Left lung (tissue), 10 donors: ENCODE measurements around the gene ID1. TPM values are rescaled to one million over a fixed set of nuclear protein-coding genes. Genes with fewer than 3 reads are reported as not detected.
"Not testable (repeated sequence)": the region's sequence is repeated elsewhere in the genome, so short reads cannot be mapped to it uniquely, and the experiment has no call there.

ENCODE experiments used
- ATAC-seq: fragments of 200-7000 bp; cut with Tn5 transposase; one replicate; pipeline ENCODE4 v1.9.1; 2020; ENCODE audit warnings: moderate library complexity
- DNase-seq, 4 donors: peaks; one replicate each; pipeline ENCODE4 v3.0.0-alpha.2; 2013 to 2020
- H3K27ac ChIP-seq, 2 donors: fragments of 200-600 bp; sonication (generic) in 1 of 2; one replicate each; pipeline versions ENCODE4 v1.5.0 to v1.8.0; 2020 to 2021
- H3K27me3 ChIP-seq, 2 donors: fragments of 200-600 bp; sonication (generic) in 1 of 2; one replicate each; pipeline versions ENCODE4 v1.5.0 to v1.8.0; 2020 to 2021
- H3K36me3 ChIP-seq, 2 donors: fragments of 200-600 bp; sonication (generic) in 1 of 2; one replicate each; pipeline versions ENCODE4 v1.5.0 to v1.8.0; 2020 to 2021
- H3K4me1 ChIP-seq, 2 donors: fragments of 200-600 bp; one replicate each; pipeline ENCODE4 v1.8.0; 2021
- H3K4me3 ChIP-seq, 2 donors: fragments of 200-600 bp; sonication (generic) in 1 of 2; one replicate each; pipeline versions ENCODE4 v1.5.0 to v1.8.0; 2020 to 2021; ENCODE audit warnings: mild to moderate bottlenecking in 1 of 2
- H3K9me3 ChIP-seq, 2 donors: fragments of 200-600 bp; sonication (generic) in 1 of 2; one replicate each; pipeline versions ENCODE4 v1.5.0 to v1.8.0; 2020 to 2021
- intact Hi-C, 2 donors: fragments of 100-400 bp; cut with DNase I; formaldehyde crosslinking; loops; one replicate each; pipeline versions ENCODE4 v1.11.2 to v1.14.2; 2022
- polyA plus RNA-seq, 6 donors: library from polyadenylated mRNA; unstranded; fragments of 120-200 nt; gene quantifications; one replicate each; pipeline ENCODE4 v1.2.1, GENCODE V29; 2013; ENCODE audit not compliant: insufficient read length in 6 of 6
- total RNA-seq, 2 donors: library from RNA; stranded (reverse); fragmentation: NEBNext Ultra II Directional; extraction: Animal tissue kit (Norgen Biotek cat#: 25700); gene quantifications; one replicate each; pipeline ENCODE4 v1.2.1, GENCODE V29; 2021
- TF ChIP-seq, protein P1 (sequence below), 2 donors: fragments of 200-600 bp; sonication (generic) in 1 of 2; IDR thresholded peaks; one replicate each; pipeline versions ENCODE4 v1.5.0 to v1.8.0; 2021; ENCODE audit warnings: antibody characterized with exemption in 2 of 2
- donor health status: DM: no; HTN: yes; CAD: no.
- donor health status: DM: no; HTN: no; CAD: no.

ID1 gene
- total and polyA plus RNA-seq, 8 donors: 65.4 to 297 (median 135) TPM

- TF ChIP-seq, protein P1, sequence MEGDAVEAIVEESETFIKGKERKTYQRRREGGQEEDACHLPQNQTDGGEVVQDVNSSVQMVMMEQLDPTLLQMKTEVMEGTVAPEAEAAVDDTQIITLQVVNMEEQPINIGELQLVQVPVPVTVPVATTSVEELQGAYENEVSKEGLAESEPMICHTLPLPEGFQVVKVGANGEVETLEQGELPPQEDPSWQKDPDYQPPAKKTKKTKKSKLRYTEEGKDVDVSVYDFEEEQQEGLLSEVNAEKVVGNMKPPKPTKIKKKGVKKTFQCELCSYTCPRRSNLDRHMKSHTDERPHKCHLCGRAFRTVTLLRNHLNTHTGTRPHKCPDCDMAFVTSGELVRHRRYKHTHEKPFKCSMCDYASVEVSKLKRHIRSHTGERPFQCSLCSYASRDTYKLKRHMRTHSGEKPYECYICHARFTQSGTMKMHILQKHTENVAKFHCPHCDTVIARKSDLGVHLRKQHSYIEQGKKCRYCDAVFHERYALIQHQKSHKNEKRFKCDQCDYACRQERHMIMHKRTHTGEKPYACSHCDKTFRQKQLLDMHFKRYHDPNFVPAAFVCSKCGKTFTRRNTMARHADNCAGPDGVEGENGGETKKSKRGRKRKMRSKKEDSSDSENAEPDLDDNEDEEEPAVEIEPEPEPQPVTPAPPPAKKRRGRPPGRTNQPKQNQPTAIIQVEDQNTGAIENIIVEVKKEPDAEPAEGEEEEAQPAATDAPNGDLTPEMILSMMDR (IDR thresholded peaks at IDR 0.05): no peak
- H3K36me3 ChIP-seq: no peaks in the 10 kb centered on the region
- H3K4me1 ChIP-seq: peaks cover 13 to 40% of the 10 kb centered on the region in 2 donors
- no peak for ATAC-seq
- H3K9me3 ChIP-seq: no peaks in the 10 kb centered on the region
- no peak for DNase-seq
- H3K27me3 ChIP-seq: no peaks in the 10 kb centered on the region
- no peak overlapping the region for H3K27ac ChIP-seq
- no peak overlapping the region for H3K4me3 ChIP-seq
- intact Hi-C loops: loop anchor here in 1 of 2 donors (10.0 kb wide), 1 partner anchor 51 kb away; no protein-coding TSS in a partner anchor
Measured at GRCh38 chr20:31615416-31615815, 10.3 kb downstream of the ID1 start.

- Histone ChIP-seq H3K27ac (peak overlapping the region in 1 of 2 donors; percentile 65), H3K9me3 (no peaks in the 10 kb centered on the region), H3K27me3 (no peaks in the 10 kb centered on the region), H3K36me3 (no peaks in the 10 kb centered on the region), H3K4me3 (no peak overlapping the region), H3K4me1 (peaks cover 6 to 23% of the 10 kb centered on the region in 2 donors)
- intact Hi-C loops: loop anchor here in 1 of 2 donors (10.0 kb wide), 1 partner anchor 53 kb away; no protein-coding TSS in a partner anchor
- no peak for DNase-seq
- no peak for ATAC-seq
- TF ChIP-seq, protein P1 (IDR thresholded peaks at IDR 0.05): no peak
Measured at GRCh38 chr20:31617432-31618104, 12.5 kb downstream of the ID1 start.

GRCh38 chr20:31620246-31620645, 15.2 kb downstream of the ID1 start:
- no peak overlapping the region for H3K4me3 ChIP-seq
- TF ChIP-seq, protein P1 (IDR thresholded peaks at IDR 0.05): no peak
- intact Hi-C loops: no loop called here
- ATAC-seq: no peak
- no peaks in the 10 kb centered on the region for H3K27me3 ChIP-seq
- no peaks in the 10 kb centered on the region for H3K36me3 ChIP-seq
- no peak overlapping the region for H3K27ac ChIP-seq
- H3K9me3 ChIP-seq: no peaks in the 10 kb centered on the region
- H3K4me1 ChIP-seq: peaks cover 11 to 24% of the 10 kb centered on the region in 2 donors
- peak in 1 of 4 donors; percentile 12 for DNase-seq

DNA sequence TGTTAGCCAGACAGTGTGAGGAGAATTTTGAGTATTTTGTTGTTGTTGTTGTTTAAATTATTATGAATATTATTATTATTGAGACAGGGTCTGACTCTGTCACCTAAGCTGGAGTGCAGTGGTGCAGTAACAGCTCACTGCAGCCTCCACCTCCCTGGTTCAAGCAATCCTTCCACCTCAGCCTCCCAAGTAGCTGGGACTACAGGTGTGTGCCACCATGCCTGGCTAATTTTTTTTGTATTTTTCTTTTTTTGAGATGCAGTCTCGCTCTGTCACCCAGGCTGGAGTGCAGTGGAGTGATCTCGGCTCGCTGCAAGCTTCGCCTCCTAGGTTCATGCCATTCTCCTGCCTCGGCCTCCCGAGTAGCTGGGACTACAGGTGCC, 18.0 kb downstream of the ID1 start:
- H3K4me3 ChIP-seq, DNase-seq, intact Hi-C loops, H3K36me3 ChIP-seq, H3K9me3 ChIP-seq, H3K27me3 ChIP-seq, ATAC-seq: not testable (repeated sequence)
- peaks cover 11 to 12% of the 10 kb centered on the region in 2 donors for H3K4me1 ChIP-seq
- H3K27ac ChIP-seq: peak overlapping the region in 1 of 2 donors; percentile 33

GRCh38 chr20:31626534-31626933, 21.4 kb downstream of the ID1 start:
- H3K9me3 ChIP-seq, H3K36me3 ChIP-seq, DNase-seq, H3K27ac ChIP-seq, H3K4me3 ChIP-seq, intact Hi-C loops, H3K27me3 ChIP-seq: not testable (repeated sequence)
- H3K4me1 ChIP-seq: peaks cover 11 to 12% of the 10 kb centered on the region in 2 donors
- ATAC-seq: peak; percentile 73

DNA sequence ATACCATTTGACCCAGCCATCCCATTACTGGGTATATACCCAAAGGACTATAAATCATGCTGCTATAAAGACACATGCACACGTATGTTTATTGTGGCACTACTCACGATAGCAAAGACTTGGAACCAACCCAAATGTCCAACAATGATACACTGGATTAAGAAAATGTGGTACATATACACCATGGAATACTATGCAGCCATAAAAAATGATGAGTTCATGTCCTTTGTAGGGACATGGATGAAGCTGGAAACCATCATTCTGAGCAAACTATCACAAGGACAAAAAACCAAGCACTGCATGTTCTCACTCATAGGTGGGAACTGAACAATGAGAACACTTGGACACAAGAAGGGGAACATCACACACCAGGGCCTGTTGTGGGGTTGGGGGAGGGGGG, 23.0 kb downstream of the ID1 start:
- H3K4me3 ChIP-seq, H3K27ac ChIP-seq, DNase-seq, intact Hi-C loops, ATAC-seq, H3K36me3 ChIP-seq, H3K9me3 ChIP-seq, H3K27me3 ChIP-seq, H3K4me1 ChIP-seq: not testable (repeated sequence)
